GM10266 (cell line): ENCODE measurements around the gene RASGRP4.
"Not testable (repeated sequence)": the region's sequence is repeated elsewhere in the genome, so short reads cannot be mapped to it uniquely, and the experiment has no call there.

Experiments
- DNase-seq: peaks from one replicate; pipeline ENCODE4 v3.0.0; 2012; ENCODE audit errors: extremely low spot score
- TF ChIP-seq, protein P1 (sequence below): IDR thresholded peaks from 2 replicates; pipeline ENCODE4 v1.5.1; 2012; ENCODE audit warnings: mild to moderate bottlenecking, low read depth; ENCODE audit not compliant: control insufficient read depth, insufficient read depth; ENCODE audit errors: missing control alignments

RASGRP4 gene, protein sequence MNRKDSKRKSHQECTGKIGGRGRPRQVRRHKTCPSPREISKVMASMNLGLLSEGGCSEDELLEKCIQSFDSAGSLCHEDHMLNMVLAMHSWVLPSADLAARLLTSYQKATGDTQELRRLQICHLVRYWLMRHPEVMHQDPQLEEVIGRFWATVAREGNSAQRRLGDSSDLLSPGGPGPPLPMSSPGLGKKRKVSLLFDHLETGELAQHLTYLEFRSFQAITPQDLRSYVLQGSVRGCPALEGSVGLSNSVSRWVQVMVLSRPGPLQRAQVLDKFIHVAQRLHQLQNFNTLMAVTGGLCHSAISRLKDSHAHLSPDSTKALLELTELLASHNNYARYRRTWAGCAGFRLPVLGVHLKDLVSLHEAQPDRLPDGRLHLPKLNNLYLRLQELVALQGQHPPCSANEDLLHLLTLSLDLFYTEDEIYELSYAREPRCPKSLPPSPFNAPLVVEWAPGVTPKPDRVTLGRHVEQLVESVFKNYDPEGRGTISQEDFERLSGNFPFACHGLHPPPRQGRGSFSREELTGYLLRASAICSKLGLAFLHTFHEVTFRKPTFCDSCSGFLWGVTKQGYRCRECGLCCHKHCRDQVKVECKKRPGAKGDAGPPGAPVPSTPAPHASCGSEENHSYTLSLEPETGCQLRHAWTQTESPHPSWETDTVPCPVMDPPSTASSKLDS

DNA sequence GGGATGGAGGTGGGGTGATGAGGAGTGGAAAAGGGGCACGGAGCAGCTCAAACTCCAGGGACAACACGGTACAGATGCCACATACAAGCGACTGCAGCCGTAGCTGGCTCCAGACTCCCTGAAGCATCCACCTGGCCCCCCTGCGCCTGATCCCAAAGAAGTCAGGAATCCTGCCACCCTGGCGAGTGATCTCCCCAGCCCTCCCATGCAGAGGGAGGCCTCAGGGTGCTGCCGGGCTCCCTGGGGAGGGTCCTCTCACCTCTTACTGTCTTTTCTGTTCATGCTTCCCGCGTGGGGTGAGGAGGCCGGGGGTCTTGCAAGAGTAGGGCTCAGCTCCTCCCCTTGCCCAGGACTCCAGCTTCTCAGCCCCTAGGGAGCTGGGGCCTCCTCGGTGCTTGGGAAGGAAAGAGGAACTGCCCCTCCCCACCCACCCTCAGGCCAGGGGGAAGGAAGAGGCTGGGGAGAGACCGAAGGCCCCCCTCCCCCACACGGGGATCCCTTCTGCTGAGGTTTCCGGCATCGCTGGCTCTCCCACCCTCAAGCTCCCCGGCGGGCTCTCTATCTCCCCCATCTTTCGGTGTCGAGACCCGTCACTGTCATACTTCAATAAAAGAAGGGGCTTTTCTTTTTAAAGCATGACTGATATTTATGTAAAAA lies at the start of gene RASGRP4:
RASGRP4 (minus strand) TSS at position 410 of the 657 bp plus-strand sequence; CDS start at position 282, 128 bp downstream.
- peak; percentile 60 for DNase-seq
- TF ChIP-seq, protein P1, sequence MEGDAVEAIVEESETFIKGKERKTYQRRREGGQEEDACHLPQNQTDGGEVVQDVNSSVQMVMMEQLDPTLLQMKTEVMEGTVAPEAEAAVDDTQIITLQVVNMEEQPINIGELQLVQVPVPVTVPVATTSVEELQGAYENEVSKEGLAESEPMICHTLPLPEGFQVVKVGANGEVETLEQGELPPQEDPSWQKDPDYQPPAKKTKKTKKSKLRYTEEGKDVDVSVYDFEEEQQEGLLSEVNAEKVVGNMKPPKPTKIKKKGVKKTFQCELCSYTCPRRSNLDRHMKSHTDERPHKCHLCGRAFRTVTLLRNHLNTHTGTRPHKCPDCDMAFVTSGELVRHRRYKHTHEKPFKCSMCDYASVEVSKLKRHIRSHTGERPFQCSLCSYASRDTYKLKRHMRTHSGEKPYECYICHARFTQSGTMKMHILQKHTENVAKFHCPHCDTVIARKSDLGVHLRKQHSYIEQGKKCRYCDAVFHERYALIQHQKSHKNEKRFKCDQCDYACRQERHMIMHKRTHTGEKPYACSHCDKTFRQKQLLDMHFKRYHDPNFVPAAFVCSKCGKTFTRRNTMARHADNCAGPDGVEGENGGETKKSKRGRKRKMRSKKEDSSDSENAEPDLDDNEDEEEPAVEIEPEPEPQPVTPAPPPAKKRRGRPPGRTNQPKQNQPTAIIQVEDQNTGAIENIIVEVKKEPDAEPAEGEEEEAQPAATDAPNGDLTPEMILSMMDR = no peak

DNA sequence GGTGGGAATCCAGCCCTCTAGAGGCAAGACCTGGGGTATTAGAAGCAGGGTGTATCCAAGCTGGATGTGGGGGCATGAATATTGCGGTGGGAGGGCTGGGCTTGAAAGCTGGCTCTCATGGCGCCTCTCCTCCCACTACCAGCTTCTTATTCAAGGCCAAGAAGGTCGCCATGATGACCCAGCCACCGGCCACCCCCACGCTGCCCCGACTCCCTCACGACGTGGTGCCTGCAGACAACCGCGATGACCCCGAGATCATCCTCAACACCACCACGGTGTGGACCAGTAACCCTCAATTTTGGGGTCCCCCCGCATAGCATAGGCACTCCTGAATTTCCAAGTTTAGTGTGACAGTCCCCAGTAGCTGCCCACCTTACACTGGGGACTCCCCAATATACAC lies 49.2 kb upstream of the RASGRP4 start:
- DNase-seq = no peak
- TF ChIP-seq, protein P1 = no peak

DNA sequence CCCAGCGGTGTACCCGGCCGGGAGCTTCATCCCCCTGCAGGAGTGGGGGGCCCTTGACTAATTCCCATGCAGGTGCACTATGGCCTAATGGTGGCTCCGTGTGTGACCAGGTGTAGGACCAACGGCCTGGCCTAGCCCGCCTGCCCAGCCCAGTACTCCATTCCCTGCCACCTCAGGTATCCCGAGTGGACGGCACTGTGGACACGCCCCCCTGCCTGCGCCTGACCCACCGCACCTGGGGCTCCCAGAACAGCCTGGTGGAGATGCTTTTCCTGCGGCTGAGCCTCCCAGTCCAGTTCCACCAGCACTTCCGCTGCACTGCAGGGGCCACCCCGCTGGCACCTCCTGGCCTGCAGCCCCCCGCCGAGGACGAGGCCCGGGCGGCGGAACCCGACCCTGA lies 47.2 kb upstream of the RASGRP4 start:
- TF ChIP-seq, protein P1 = no peak
- DNase-seq = no peak

DNA sequence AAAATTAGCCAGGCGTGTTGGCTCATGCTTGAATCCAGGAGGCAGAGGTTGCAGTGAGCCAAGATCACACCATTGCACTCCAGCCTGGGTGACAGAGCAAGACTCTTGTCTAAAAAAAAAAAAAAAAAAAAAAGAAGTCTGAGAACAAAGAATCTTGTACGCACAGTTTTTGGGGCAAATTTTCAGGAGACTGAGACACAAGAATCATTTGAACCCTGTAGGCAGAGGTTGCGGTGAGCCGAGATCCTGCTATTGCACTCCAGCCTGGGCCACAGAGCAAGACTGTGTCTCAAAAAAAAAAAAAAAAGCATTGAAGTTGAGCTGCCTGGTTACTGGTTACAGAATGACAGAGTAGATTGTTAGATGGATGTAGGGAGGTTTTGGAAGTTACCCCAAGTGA lies 46.7 kb upstream of the RASGRP4 start:
- DNase-seq = not testable (repeated sequence)

DNA sequence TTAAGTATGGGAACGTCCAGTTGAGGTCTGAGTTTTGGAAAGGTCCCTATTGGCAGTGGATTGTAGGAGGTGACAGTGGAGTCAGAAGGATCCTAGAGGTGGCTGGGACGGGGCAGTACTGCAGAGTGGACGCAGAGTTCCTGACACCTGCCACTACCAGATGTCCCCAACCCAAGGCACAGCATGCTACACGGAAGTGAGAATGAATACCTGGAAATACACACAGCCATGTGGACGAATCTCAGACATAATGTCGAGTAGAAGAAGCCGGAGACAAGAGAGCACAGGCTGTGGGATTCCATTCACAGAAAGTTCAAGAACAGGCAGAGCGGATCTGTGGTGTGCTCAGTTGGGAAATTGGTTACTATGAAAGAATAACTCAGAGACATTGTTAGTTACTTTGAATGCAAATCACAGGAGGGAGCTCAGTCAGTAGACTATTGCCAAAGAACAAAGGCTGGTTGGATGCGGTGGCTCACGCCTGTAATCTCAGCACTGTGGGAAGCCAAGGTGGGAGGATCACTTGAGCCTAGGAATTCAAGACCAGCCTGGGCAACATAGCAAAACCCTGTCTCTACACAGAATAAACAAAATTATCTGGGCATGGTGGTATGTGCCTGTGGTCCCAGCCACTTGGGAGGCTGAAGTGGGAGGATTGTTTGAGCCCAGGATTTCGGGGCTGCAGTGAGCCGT lies 44.9 kb upstream of the RASGRP4 start:
- DNase-seq = no peak
- TF ChIP-seq, protein P1 = no peak

DNA sequence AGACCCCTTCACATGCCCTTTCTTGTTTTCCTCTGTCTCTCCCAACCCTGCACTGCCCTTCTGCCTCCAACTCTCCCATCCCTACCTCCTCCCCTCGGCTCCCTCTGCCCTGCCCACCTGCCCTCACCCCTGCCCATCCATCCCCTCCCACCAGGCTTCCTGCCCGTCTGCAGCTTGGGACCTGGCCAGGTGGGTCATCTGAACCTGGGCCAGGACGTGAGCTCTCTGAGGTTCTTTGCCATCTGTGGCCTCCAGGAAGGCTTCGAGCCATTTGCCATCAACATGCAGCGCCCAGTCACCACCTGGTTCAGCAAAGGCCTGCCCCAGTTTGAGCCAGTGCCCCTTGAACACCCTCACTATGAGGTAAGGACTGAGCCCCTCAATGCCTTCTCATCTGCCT lies 43.1 kb upstream of the RASGRP4 start:
- no peak for DNase-seq
- TF ChIP-seq, protein P1 = no peak
